Smooth muscle cell (in vitro differentiated cells): ENCODE measurements around the gene TGFBR1. TPM values are rescaled to one million over a fixed set of nuclear protein-coding genes. Genes with fewer than 3 reads are reported as not detected.

Source experiments
- DNase-seq: peaks from one replicate; lab custom pipeline; 2025; ENCODE audit not compliant: unreplicated experiment; lab: John Stamatoyannopoulos, UW
- H2AFZ ChIP-seq: fragments of 200-600 bp; sonication (generic); 2 replicates; pipeline ENCODE4 v1.6.0; 2016; ENCODE audit warnings: antibody characterized with exemption, low read depth, mild to moderate bottlenecking
- H3F3A ChIP-seq: fragments of 200-600 bp; sonication (generic); 2 replicates; pipeline ENCODE4 v1.6.0; 2017; ENCODE audit warnings: antibody characterized with exemption, low read depth
- H3K27ac ChIP-seq: fragments of 200-600 bp; sonication (generic); 2 replicates; pipeline ENCODE4 v1.5.1; 2016; ENCODE audit warnings: low read depth, mild to moderate bottlenecking
- H3K27me3 ChIP-seq: fragments of 200-600 bp; sonication (generic); 2 replicates; pipeline ENCODE4 v1.6.1; 2016; ENCODE audit warnings: low read depth, mild to moderate bottlenecking
- H3K36me3 ChIP-seq: fragments of 200-600 bp; sonication (generic); 2 replicates; pipeline ENCODE4 v1.5.1; 2016; ENCODE audit warnings: low read depth
- H3K4me1 ChIP-seq: fragments of 200-600 bp; sonication (generic); 2 replicates; pipeline ENCODE4 v1.5.1; 2016; ENCODE audit warnings: low read depth
- H3K4me2 ChIP-seq: fragments of 200-600 bp; sonication (generic); 2 replicates; pipeline ENCODE4 v1.6.0; 2016; ENCODE audit warnings: mild to moderate bottlenecking
- H3K4me3 ChIP-seq: fragments of 200-600 bp; sonication (generic); 2 replicates; pipeline ENCODE4 v1.5.1; 2016; ENCODE audit warnings: mild to moderate bottlenecking
- H3K79me2 ChIP-seq: fragments of 200-600 bp; sonication (generic); 2 replicates; pipeline ENCODE4 v1.6.0; 2016; ENCODE audit warnings: low read depth, mild to moderate bottlenecking
- H3K9ac ChIP-seq: fragments of 200-600 bp; sonication (generic); 2 replicates; pipeline ENCODE4 v1.6.0; 2016; ENCODE audit warnings: low read depth
- H3K9me3 ChIP-seq: fragments of 200-600 bp; sonication (generic); replicated peaks from 2 replicates; pipeline ENCODE4 v1.5.1; 2016; ENCODE audit warnings: low read depth
- H4K20me1 ChIP-seq: fragments of 200-600 bp; sonication (generic); 2 replicates; pipeline ENCODE4 v1.6.0; 2016; ENCODE audit warnings: low read depth
- CTCF ChIP-seq: fragments of 200-600 bp; sonication (generic); IDR thresholded peaks from 2 replicates; pipeline ENCODE4 v1.5.1; 2017; ENCODE audit warnings: borderline replicate concordance, mild to moderate bottlenecking, antibody characterized with exemption; ENCODE audit not compliant: insufficient read depth, poor library complexity, severe bottlenecking
- WGBS: methylation state at CpG from one replicate; pipeline ENCODE4 v1.1.7; 2016; ENCODE audit warnings: low lambda C conversion rate; 5-methylcytosine and 5-hydroxymethylcytosine counted together
- polyA plus RNA-seq: library from polyadenylated mRNA; unstranded; fragments of >200 nt; fragmentation: Nextera tagmentation; extraction: Ambion mirVana; gene quantifications from 2 replicates; pipeline ENCODE4 v1.2.1, GENCODE V29; 2016
- total RNA-seq: library from RNA; depleted of rRNA; stranded (reverse); fragments of >200 nt; gene quantifications from 2 replicates; pipeline ENCODE4 v1.2.3, GENCODE V29; 2014

Gene TGFBR1
- total and polyA plus RNA-seq, 2 experiments from 2014 or later: 87.8 to 240 TPM

DNA sequence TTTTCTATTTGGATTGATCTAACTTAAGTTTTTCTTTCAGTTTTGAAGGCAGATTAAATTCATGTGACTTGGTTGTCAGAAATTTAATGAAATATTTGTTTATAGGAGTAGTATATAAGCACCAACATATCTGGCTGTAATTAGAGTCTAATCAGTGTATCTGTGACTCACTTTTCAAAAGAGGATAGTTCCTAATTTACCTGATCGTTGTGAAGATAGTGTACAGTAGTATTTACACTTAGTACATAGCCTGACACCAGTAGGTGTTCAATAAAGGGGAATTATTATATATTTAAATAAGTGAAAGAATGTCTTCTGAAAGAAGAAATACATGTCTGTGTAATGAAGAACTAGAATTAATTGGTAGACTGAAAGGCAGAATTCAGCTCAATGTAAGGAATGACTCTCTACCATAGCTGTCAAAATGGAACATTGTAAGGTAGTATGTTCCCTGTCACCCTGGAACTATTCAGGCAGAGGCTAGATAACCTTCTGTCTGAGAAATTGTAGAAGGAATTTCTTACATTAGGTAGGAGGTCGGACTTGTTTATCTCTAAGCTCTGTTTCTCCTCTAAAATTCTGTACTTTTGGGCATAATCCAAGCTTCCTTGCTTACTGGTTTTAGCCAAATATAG lies 8.6 kb downstream of the TGFBR1 start:
- Histone ChIP-seq H3K9me3 (no peaks in the 10 kb centered on the region), H3K27ac (peak overlapping the region; percentile 26), H4K20me1 (peaks cover 100% of the 10 kb centered on the region), H3K4me2 (peak overlapping the region; percentile 74), H3K27me3 (no peaks in the 10 kb centered on the region), H3K9ac (no peak overlapping the region), H3K4me3 (no peak overlapping the region), H3F3A (peaks cover 24% of the 10 kb centered on the region), H2AFZ (no peak overlapping the region), H3K79me2 (peaks cover 100% of the 10 kb centered on the region), H3K36me3 (no peaks in the 10 kb centered on the region), H3K4me1 (peaks cover 54% of the 10 kb centered on the region)
- TF ChIP-seq CTCF: no peak
- no peak for DNase-seq
- WGBS: 61% methylated on average over 2 of the region's 2 CpGs

- H2AFZ ChIP-seq: no peak overlapping the region
- TF ChIP-seq CTCF: no peak
- H3K79me2 ChIP-seq: peaks cover 100% of the 10 kb centered on the region
- WGBS: 72% methylated on average over 3 of the region's 3 CpGs
- H3K27me3 ChIP-seq: no peaks in the 10 kb centered on the region
- no peak overlapping the region for H3K4me3 ChIP-seq
- no peaks in the 10 kb centered on the region for H3K36me3 ChIP-seq
- peaks cover 24% of the 10 kb centered on the region for H3F3A ChIP-seq
- H3K27ac ChIP-seq: peak overlapping the region; percentile 26
- DNase-seq: no peak
- no peaks in the 10 kb centered on the region for H3K9me3 ChIP-seq
- no peak overlapping the region for H3K9ac ChIP-seq
- peak overlapping the region; percentile 74 for H3K4me2 ChIP-seq
- H3K4me1 ChIP-seq: peaks cover 49% of the 10 kb centered on the region
- H4K20me1 ChIP-seq: peaks cover 100% of the 10 kb centered on the region
Measured at GRCh38 chr9:99114049-99114440, 9.1 kb downstream of the TGFBR1 start.

DNA sequence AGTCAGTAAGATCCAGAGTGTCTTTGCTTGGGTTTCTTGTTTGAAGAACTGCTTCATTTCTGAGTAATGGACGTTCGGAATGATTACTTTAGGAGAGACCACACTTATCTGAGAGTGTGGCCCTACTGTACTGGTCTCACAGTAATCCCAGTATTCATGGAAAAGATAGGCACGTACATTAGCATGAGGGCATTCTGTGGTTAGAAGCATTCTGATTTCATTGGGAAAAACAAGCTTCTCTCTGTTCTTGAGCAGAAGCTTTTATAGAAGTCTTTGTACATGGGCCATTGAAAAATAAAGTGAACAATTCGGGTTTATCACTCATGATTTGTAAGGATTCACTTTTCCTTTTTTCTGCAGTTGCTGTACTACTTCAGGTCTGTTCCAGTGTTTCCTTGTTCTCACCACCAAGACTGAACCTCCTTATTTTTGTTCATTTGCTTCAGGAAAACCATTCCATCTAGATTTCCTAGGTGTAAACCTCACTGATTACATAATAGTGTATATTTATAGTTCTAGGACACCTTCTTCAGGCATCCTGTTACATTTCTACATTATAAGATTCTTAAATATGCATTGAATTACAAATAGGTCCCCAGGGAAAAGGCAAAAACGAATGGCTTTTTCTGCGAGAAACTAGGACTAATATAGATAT lies 10.1 kb downstream of the TGFBR1 start:
- H3K36me3 ChIP-seq: no peaks in the 10 kb centered on the region
- H3K27ac ChIP-seq: peak overlapping the region; percentile 26
- peak overlapping the region; percentile 74 for H3K4me2 ChIP-seq
- H3K79me2 ChIP-seq: peaks cover 100% of the 10 kb centered on the region
- peaks cover 54% of the 10 kb centered on the region for H3K4me1 ChIP-seq
- TF ChIP-seq CTCF: no peak
- DNase-seq: no peak
- no peak overlapping the region for H2AFZ ChIP-seq
- no peak overlapping the region for H3K4me3 ChIP-seq
- H3F3A ChIP-seq: peaks cover 23% of the 10 kb centered on the region
- H3K27me3 ChIP-seq: no peaks in the 10 kb centered on the region
- 55% methylated on average over 6 of the region's 6 CpGs for WGBS
- peaks cover 100% of the 10 kb centered on the region for H4K20me1 ChIP-seq
- no peak overlapping the region for H3K9ac ChIP-seq
- H3K9me3 ChIP-seq: no peaks in the 10 kb centered on the region

DNA sequence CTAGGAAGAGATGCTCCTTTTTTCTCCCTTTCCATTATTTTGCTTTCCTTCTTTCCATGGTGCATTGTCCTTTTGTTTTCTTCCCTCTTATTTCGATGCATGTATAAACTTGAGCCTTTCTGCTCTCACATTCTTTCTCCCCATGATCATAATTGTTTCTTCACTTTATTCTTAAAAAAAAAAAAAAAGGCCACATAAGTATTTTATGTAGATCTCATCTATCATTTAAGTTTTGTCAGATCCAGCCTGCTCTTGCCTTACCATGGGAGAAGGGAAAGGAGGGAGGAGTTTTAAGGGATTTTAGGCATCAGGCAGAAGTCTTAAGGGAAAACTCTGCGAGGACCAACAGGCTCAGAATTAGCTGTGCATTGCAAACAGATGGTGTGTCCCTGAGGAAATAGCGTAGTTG lies 11.1 kb downstream of the TGFBR1 start:
- Histone ChIP-seq H3K27me3 (no peaks in the 10 kb centered on the region), H3K9ac (no peak overlapping the region), H3K4me3 (no peak overlapping the region), H3K4me2 (peak overlapping the region; percentile 74), H3K4me1 (peaks cover 55% of the 10 kb centered on the region), H3K36me3 (no peaks in the 10 kb centered on the region), H3F3A (peaks cover 17% of the 10 kb centered on the region), H4K20me1 (peaks cover 100% of the 10 kb centered on the region), H2AFZ (no peak overlapping the region), H3K79me2 (peaks cover 100% of the 10 kb centered on the region), H3K27ac (peak overlapping the region; percentile 36), H3K9me3 (no peaks in the 10 kb centered on the region)
- no peak for TF ChIP-seq CTCF
- 53% methylated on average over 3 of the region's 3 CpGs for WGBS
- no peak for DNase-seq
